ENCODE results near the gene VEPH1. TPM values are rescaled to one million over a fixed set of nuclear protein-coding genes. Genes with fewer than 3 reads are reported as not detected.

The VEPH1 gene
- total and polyA plus RNA-seq, 2 donors from 2014 or later = 17.8 to 29.2 TPM

DNA sequence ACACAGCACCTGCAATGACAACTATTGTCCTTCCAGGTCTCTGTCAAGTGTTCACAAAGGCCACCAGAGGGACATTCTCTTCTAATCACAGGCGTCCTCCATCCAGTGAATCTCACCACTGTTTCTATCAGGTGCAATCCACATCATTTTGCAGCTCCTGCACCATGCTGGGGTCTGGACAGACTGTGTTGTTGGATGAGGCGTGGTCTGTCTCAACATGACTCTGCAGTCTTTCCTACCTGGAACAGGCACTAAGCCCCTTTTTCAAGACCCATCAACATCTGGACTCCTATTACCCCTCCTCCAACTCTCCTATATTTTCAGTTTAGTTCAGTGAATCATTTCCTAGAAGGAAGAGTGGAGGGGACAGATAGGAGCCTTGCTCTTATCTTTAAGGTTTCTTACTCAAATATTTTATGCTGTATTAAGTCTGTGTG lies 31.5 kb upstream of the VEPH1 start:
- TF ChIP-seq, protein P1, sequence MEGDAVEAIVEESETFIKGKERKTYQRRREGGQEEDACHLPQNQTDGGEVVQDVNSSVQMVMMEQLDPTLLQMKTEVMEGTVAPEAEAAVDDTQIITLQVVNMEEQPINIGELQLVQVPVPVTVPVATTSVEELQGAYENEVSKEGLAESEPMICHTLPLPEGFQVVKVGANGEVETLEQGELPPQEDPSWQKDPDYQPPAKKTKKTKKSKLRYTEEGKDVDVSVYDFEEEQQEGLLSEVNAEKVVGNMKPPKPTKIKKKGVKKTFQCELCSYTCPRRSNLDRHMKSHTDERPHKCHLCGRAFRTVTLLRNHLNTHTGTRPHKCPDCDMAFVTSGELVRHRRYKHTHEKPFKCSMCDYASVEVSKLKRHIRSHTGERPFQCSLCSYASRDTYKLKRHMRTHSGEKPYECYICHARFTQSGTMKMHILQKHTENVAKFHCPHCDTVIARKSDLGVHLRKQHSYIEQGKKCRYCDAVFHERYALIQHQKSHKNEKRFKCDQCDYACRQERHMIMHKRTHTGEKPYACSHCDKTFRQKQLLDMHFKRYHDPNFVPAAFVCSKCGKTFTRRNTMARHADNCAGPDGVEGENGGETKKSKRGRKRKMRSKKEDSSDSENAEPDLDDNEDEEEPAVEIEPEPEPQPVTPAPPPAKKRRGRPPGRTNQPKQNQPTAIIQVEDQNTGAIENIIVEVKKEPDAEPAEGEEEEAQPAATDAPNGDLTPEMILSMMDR (IDR thresholded peaks at IDR 0.05; ENCODE audit: borderline replicate concordance, extremely low read depth, insufficient read depth) = no peak
- no peaks in the 10 kb centered on the region for H3K36me3 ChIP-seq (ENCODE audit: control insufficient read depth in 2 of 3, insufficient read depth in 3 of 3, low read length in 3 of 3)
- no peak overlapping the region for H3K27ac ChIP-seq (ENCODE audit: low read depth in 2 of 2, low read length in 2 of 2)
- no peak for FAIRE-seq
- no peak overlapping the region for H3K9ac ChIP-seq (ENCODE audit: low read length in 3 of 3)
- DNase-seq = no peak
- no peaks in the 10 kb centered on the region for H3K27me3 ChIP-seq (ENCODE audit: control insufficient read depth, insufficient read depth, low read length)
- intact Hi-C loops (cut with DNase I) = no loop called here
- H3K4me3 ChIP-seq (ENCODE audit: low read length in 3 of 3) = no peak overlapping the region
- H3K9me3 ChIP-seq (ENCODE audit: control insufficient read depth in 2 of 3, insufficient read depth in 1 of 3, low read length in 3 of 3) = no peaks in the 10 kb centered on the region
- no peaks in the 10 kb centered on the region for H3K4me1 ChIP-seq (ENCODE audit: control insufficient read depth in 2 of 3, insufficient read depth in 2 of 3, low read depth in 1 of 3, low read length in 3 of 3)

DNA sequence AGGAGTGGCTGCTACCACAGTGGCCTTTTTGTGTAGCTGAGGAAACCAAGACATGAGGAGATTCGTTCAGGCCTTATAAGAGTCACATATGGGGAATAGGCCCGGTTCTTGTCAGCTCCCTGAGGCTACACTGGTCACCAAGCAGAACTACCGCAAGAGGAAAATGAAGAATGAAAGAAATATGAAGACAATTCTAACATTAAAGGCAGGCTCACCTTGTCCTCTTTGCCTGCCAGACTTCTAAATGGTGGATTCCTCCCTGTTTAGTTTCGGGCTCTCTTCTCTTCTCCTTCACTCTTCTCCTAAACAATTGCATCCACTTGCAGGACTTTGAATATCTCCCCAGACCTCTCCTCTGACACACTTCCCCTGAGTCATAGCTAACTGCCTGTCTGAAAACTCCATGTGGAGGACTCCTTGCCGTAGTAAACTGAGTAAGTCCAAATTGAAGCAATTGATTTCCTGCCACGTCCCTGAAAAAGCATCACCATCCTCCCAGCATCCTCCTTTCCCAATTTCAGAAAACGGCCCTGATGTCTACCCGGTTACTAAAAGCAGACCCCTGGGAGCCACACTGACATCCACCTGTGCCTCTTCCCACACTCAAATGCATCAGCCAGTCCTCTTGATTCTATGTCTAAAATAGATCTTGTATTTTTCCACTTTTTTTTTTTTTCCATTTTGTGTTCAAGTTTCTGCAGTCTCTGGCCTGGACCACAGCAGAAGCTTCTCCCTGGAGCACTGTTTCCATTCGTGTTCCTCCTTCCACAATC lies 30.3 kb upstream of the VEPH1 start:
- Histone ChIP-seq H3K4me1 (ENCODE audit: control insufficient read depth in 2 of 3, insufficient read depth in 2 of 3, low read depth in 1 of 3, low read length in 3 of 3) (no peaks in the 10 kb centered on the region), H3K9me3 (ENCODE audit: control insufficient read depth in 2 of 3, insufficient read depth in 1 of 3, low read length in 3 of 3) (no peaks in the 10 kb centered on the region), H3K4me3 (ENCODE audit: low read length in 3 of 3) (no peak overlapping the region), H3K27me3 (ENCODE audit: control insufficient read depth, insufficient read depth, low read length) (no peaks in the 10 kb centered on the region), H3K36me3 (ENCODE audit: control insufficient read depth in 2 of 3, insufficient read depth in 3 of 3, low read length in 3 of 3) (no peaks in the 10 kb centered on the region), H3K27ac (ENCODE audit: low read depth in 2 of 2, low read length in 2 of 2) (no peak overlapping the region), H3K9ac (ENCODE audit: low read length in 3 of 3) (no peak overlapping the region)
- no peak for DNase-seq
- intact Hi-C loops (cut with DNase I) = no loop called here
- FAIRE-seq = no peak
- TF ChIP-seq, protein P1 (IDR thresholded peaks at IDR 0.05; ENCODE audit: borderline replicate concordance, extremely low read depth, insufficient read depth) = no peak

DNA sequence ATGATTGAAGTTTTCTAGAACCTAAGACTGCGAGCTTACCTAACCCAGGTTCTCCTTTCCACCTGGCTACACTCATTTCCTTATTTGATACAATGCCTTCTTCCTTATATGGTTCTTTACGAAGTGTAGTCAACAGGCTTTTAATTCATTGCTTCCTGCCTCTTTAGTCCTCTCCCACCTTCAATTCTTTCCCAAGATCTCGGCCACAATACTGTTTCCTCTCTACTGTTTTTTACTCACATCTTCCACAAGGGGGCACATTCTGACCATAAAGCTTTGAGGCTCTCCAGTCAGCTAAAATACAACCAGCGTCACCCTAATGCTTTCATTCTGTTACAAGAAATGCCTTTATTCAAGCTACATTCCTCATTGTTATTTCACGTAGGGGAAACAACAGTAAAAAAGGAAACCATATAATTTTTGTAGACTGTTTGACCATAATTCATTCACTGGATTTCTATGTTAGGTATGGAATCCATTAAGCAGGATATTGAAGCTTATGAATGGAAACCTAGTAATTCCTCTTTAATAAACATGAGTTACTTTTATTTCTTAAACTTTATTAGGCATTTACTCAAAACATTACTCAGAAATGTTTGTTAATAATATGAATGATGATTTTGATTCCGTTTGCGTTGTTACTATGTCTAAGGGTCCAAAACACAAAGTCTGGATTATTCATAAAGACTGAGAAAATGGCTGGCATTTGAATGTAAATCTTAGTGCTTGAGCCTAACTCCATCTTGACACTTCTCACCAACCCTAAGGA lies 29.5 kb upstream of the VEPH1 start:
- Histone ChIP-seq H3K4me1 (ENCODE audit: control insufficient read depth in 2 of 3, insufficient read depth in 2 of 3, low read depth in 1 of 3, low read length in 3 of 3) (no peaks in the 10 kb centered on the region), H3K9ac (ENCODE audit: low read length in 3 of 3) (no peak overlapping the region), H3K36me3 (ENCODE audit: control insufficient read depth in 2 of 3, insufficient read depth in 3 of 3, low read length in 3 of 3) (no peaks in the 10 kb centered on the region), H3K27ac (ENCODE audit: low read depth in 2 of 2, low read length in 2 of 2) (no peak overlapping the region), H3K27me3 (ENCODE audit: control insufficient read depth, insufficient read depth, low read length) (no peaks in the 10 kb centered on the region), H3K4me3 (ENCODE audit: low read length in 3 of 3) (no peak overlapping the region), H3K9me3 (ENCODE audit: control insufficient read depth in 2 of 3, insufficient read depth in 1 of 3, low read length in 3 of 3) (no peaks in the 10 kb centered on the region)
- intact Hi-C loops (cut with DNase I) = no loop called here
- DNase-seq (peak in 3 of 5 donors; percentile 36 to 96 (median 92)), FAIRE-seq (peak; percentile 94)
- TF ChIP-seq, protein P1 (IDR thresholded peaks at IDR 0.05; ENCODE audit: borderline replicate concordance, extremely low read depth, insufficient read depth) = peak; percentile 72

Measured in kidney (tissue), 14 donors.